ENCODE data around the gene AGPAT4. TPM values are rescaled to one million over a fixed set of nuclear protein-coding genes. Genes with fewer than 3 reads are reported as not detected.

Gene AGPAT4
- polyA plus RNA-seq, 2 of the 4 experiments (the other 2 are of a cell fraction), result 2.1 to 3.7 TPM

GRCh38 chr6:161161889-161162624 is 111.8 kb downstream of the AGPAT4 start:
- ATAC-seq (no peak), DNase-seq (ENCODE audit: low read depth in 1 of 2, low spot score in 1 of 2) (no peak), FAIRE-seq (no peak)
- TF ChIP-seq CBX8 (IDR thresholded peaks at IDR 0.05), result no peak
- no peak for TF ChIP-seq MAFK (IDR thresholded peaks at IDR 0.05; ENCODE audit: partially characterized antibody)
- no peak for TF ChIP-seq HEYL (CRISPR knock-in tag; IDR thresholded peaks at IDR 0.05)
- TF ChIP-seq NFE2L2 (conservative IDR thresholded peaks at IDR 0.05; ENCODE audit: low read length), result no peak
- no peak for TF ChIP-seq NR3C1 (IDR thresholded peaks at IDR 0.05)
- no peak for TF ChIP-seq SREBF2 (IDR thresholded peaks at IDR 0.05)
- TF ChIP-seq MAX (IDR thresholded peaks at IDR 0.05), result no peak
- no peak for TF ChIP-seq E2F6 (IDR thresholded peaks at IDR 0.05; ENCODE audit: borderline replicate concordance, low read depth)
- TF ChIP-seq CBX2 (IDR thresholded peaks at IDR 0.05; ENCODE audit: borderline replicate concordance, low read depth), result no peak
- no peak for TF ChIP-seq CTCF (IDR thresholded peaks at IDR 0.05)
- no peak for TF ChIP-seq TP53 (CRISPR knock-in tag; IDR thresholded peaks at IDR 0.05)
- TF ChIP-seq ZNF302 (CRISPR knock-in tag; IDR thresholded peaks at IDR 0.05), result no peak
- no peak for TF ChIP-seq KDM5A (IDR thresholded peaks at IDR 0.05)
- TF ChIP-seq FOSL2 (IDR thresholded peaks at IDR 0.05), result no peak
- no peak for TF ChIP-seq FOSL2 (CRISPR knock-in tag; IDR thresholded peaks at IDR 0.05)
- TF ChIP-seq KDM1A (IDR thresholded peaks at IDR 0.05; ENCODE audit: low read depth), result no peak
- no peak for TF ChIP-seq ELK1 (IDR thresholded peaks at IDR 0.05; ENCODE audit: low read depth, low read length)
- TF ChIP-seq HMGXB4 (CRISPR knock-in tag; IDR thresholded peaks at IDR 0.05; ENCODE audit: borderline replicate concordance), result no peak
- TF ChIP-seq CHD4 (IDR thresholded peaks at IDR 0.05; ENCODE audit: borderline replicate concordance), result no peak
- TF ChIP-seq EHMT2 (IDR thresholded peaks at IDR 0.05; ENCODE audit: low read depth), result no peak
- CTCF ChIA-PET, result interaction anchor here (2.1 kb wide), 1 partner anchor 9 kb away, joined by 6 read pairs; no protein-coding TSS in a partner anchor
- H3K4me1 ChIP-seq, result no peaks in the 10 kb centered on the region
- WGBS (ENCODE audit: missing lambda C conversion rate), result 96% methylated on average over 11 of the region's 16 CpGs
- no peak overlapping the region for H3K4me2 ChIP-seq
- POLR2A ChIA-PET, result no interaction called here
- no peaks in the 10 kb centered on the region for H3K9me3 ChIP-seq
- no peak overlapping the region for H3K4me3 ChIP-seq
- no peak overlapping the region for H3K27ac ChIP-seq

- Histone ChIP-seq H3K4me1 (no peaks in the 10 kb centered on the region), H3K9me3 (no peaks in the 10 kb centered on the region), H3K4me2 (no peak overlapping the region), H3K27ac (no peak overlapping the region), H3K4me3 (no peak overlapping the region)
- POLR2A ChIA-PET, result no interaction called here
- FAIRE-seq (no peak), ATAC-seq (no peak), DNase-seq (ENCODE audit: low read depth in 1 of 2, low spot score in 1 of 2) (no peak)
- CTCF ChIA-PET, result interaction anchor here (2.1 kb wide), 1 partner anchor 8 kb away, joined by 6 read pairs; no protein-coding TSS in a partner anchor
- 86% methylated on average over 4 of the region's 15 CpGs for WGBS (ENCODE audit: missing lambda C conversion rate)
- TF ChIP-seq HMGXB4 (CRISPR knock-in tag; IDR thresholded peaks at IDR 0.05; ENCODE audit: borderline replicate concordance), result no peak
- no peak for TF ChIP-seq CTCF (IDR thresholded peaks at IDR 0.05)
- TF ChIP-seq ZFP36 (IDR thresholded peaks at IDR 0.05; ENCODE audit: borderline replicate concordance, partially characterized antibody), result no peak
- no peak for TF ChIP-seq ATOH8 (CRISPR knock-in tag; IDR thresholded peaks at IDR 0.05; ENCODE audit: low read depth)
- TF ChIP-seq CHD4 (IDR thresholded peaks at IDR 0.05; ENCODE audit: borderline replicate concordance), result no peak
- TF ChIP-seq NR3C1 (IDR thresholded peaks at IDR 0.05), result no peak
- no peak for TF ChIP-seq CBX2 (IDR thresholded peaks at IDR 0.05; ENCODE audit: borderline replicate concordance, low read depth)
- TF ChIP-seq RCOR1 (IDR thresholded peaks at IDR 0.05; ENCODE audit: low read depth, low read length), result no peak
- TF ChIP-seq POLR2A (IDR thresholded peaks at IDR 0.05; ENCODE audit: low read length), result no peak
- no peak for TF ChIP-seq NFE2L2 (conservative IDR thresholded peaks at IDR 0.05; ENCODE audit: low read length)
- TF ChIP-seq EP300 (IDR thresholded peaks at IDR 0.05), result no peak
- TF ChIP-seq ZSCAN20 (CRISPR knock-in tag; IDR thresholded peaks at IDR 0.05), result no peak
These were observed 112.7 kb downstream of the AGPAT4 start for GRCh38 chr6:161161121-161161520.

Data from A549 (cell line).